Thyroid gland (tissue), 4 donors: ENCODE results near the gene NEK7.
"Not testable (repeated sequence)": the region's sequence is repeated elsewhere in the genome, so short reads cannot be mapped to it uniquely, and the experiment has no call there.

Experiments
- CTCF ChIP-seq, 6 experiments: fragments of 200-600 bp in 3 of 6; fragments of 450-650 bp in 3 of 6; sonication (generic) in 3 of 6; IDR thresholded peaks; one replicate each; pipeline ENCODE4 v1.5.1; 2016 to 2019; ENCODE audit warnings: antibody characterized with exemption in 6 of 6, mild to moderate bottlenecking in 2 of 6, inconsistent platforms in 1 of 6, moderate library complexity in 1 of 6
- POLR2A ChIP-seq, 2 donors: fragments of 450-650 bp; IDR thresholded peaks; one replicate each; pipeline ENCODE4 v1.6.1; 2017; ENCODE audit warnings: antibody characterized with exemption in 2 of 2, mild to moderate bottlenecking in 2 of 2, moderate library complexity in 1 of 2

DNA sequence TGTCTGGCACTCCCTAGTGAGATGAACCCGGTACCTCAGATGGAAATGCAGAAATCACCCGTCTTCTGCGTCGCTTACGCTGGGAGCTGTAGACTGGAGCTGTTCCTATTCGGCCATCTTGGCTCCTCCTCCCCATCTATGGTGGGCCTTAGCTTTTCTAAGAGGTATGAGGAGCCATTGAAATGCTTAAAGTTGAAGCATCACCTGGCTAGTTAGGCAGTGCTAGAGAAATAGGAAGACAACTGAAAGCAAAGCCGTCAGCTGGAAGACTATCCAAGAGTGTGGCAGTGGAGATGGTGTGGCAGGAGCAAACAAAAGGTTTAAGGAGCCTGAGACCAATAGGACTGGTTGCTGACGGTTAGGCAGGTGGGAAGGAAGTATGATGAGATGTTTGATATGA, 158.5 kb downstream of the NEK7 start:
- TF ChIP-seq CTCF, POLR2A (IDR thresholded peaks at IDR 0.05): not testable (repeated sequence)
